NCI-H1105 (cell line): ENCODE data around the gene PGS1.

Experiments used
- DNase-seq: peaks from one replicate; lab custom pipeline; 2025; lab: John Stamatoyannopoulos, UW

The PGS1 gene

DNA sequence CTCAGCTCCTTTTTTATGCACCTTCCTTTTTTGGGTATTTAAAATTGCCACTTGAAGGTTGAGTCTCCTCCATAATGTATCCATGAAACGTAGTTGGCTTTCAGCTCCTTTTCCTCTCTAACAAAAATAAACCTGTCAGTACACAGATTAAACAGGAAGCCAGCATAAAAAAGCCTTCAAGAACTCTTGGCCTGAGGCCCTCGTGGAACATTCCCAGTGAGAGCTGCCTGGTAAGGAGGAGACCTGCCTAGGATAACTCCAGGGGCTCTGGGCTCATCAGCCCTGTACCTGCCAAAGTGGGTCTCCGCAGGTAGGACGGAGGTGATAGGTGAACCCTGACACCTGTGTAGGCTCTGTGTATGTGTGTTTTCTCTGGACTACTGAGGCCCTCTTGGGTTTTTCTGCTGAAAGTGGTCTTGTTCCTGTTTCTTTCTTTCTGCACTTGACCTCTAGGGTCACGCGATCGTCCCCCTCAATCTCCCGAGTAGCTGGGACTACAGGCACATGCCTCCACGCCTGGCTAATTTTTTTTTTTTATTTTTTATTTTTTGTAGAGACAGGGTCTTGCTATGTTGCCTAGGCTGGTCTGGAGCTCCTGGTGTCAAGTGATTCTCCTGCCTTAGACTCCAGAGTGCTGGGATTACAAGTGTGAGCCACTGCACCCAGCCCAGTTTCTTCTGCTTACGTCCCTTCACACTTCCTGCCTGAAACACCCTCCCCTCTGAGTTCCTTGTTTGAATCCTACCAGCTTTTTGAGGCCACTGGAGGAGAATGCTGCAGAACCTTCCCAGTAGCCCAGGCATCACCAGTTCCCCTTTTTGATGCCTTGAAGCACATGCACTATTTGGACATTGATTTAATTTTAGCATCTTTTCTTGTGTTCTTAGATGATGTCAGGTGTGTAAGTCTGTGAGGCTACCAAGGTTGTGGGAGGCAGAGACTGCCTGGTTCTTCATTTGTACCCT lies 9.8 kb downstream of the PGS1 start:
- no peak for DNase-seq

- no peak for DNase-seq
Measured at GRCh38 chr17:78390241-78391050, 12.0 kb downstream of the PGS1 start.

DNA sequence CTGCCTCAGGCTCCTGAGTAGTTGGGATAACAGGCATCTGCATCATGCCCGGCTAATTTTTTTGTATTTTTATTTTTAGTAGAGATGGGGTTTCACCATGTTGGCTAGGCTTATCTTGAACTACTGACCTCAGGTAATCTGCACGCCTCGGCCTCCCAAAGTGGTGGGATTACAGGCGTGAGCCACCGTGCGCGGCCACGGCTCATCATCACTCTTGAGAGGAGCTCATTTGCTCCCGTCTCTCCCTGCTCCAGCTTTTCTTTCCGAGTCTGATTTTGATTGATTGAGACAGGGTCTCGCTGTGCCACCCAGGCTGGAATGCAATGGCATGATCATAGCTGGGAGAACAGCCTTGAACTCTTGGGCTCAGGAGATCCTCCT lies 12.6 kb downstream of the PGS1 start:
- no peak for DNase-seq

DNA sequence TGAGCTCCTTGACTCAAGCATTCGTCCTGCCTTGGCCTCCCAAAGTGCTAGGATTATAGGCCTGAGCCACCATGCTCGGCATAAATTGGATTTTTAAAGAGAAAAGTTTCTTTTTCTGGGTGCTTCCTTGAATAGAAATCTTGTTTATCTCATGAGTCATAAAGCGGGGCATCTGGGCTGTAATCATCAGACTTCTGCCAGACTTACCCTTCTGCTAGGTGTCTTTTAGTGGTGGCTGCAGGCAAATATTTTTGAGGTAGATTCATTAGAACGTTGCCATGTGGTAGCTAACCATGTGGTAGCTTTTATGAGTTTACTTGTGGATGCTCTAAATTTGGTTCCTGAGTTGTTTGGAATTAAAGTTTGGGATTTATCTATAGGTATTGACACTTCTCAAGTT lies 13.4 kb downstream of the PGS1 start:
- no peak for DNase-seq

- DNase-seq: no peak
Measured at GRCh38 chr17:78392295-78392694, 13.8 kb downstream of the PGS1 start.

DNA sequence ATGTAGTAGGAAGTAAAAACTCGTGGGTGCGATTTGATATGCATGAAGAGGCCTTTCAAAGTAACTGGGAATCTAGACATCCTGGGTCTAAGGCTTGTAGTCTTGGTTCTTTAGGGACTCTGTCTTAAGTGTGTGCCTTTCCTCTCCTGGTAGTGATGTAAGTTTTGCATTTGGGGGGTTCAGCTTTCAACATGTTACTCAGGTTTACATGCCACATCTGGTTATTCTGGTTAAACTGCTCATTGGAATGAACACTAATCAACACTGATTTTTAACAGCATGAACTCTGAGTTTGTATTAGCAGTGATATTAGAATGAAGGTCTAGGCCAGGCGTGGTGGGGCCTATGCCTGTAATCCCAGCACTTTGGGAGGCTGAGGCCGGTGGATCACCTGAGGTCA lies 15.1 kb downstream of the PGS1 start:
- no peak for DNase-seq

DNA sequence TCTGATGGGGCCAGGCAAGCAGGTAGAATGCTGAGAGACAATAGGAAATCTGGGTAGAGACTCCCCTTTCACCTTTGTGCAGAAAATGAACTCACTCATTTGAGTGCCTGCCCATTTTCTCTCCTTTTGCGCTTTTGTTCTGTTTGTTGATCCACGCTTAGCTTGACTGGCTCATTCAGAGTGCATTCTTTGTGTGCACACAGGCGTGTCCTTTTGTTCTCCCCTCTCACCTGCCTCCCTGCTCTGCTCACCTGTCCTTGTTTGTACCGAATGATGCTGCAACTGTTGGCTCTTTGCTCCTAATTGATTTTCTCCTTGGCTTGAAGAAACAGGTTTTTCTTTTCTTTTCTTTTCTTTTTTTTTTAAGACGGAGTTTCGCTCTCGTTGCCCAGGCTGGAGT lies 15.8 kb downstream of the PGS1 start:
- peak; percentile 92 for DNase-seq

GRCh38 chr17:78395155-78395554 lies 16.7 kb downstream of the PGS1 start:
- no peak for DNase-seq

DNA sequence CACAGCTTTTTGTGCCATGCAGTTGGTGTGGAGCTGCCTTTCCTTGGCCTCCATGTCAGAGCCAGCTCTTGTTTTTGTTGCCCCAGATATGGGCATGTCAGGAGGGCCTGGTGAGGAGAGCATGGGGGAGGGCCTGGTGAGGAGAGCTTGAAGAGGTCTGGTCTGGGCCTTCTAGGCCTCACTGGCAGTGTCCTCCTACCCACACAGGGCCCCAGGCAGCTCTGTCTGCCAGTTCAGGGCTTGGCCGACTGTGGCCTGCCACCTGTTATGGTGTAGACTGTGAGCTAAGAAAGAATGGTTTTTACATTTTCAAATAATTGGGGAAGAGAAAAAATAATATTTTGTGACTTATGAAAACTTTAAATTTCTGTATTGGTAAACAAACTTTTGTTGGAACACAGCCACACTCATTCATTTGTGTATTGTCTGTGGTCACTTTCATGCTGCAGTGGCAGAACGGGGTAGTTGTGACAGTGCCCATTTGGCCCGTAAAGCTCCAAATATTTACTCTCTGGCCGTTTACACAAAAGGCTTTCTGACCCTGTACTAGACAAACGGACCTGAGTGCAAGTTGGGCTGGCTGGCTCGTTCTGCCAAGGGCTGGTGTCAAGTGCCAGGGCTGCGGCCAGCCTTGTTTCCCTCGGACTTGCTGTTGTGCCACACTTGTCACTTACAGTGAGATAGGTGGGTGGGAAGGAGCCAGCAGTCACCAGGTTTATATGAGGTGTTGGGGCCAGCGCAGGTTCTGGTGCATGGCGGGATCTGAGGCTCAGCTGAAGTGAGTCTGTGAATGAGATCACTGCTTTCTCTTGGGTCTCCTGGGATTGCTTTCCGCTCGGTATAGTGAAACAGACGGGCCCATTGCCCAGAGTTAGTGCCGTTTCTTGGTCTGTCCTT lies 18.2 kb downstream of the PGS1 start:
- DNase-seq: no peak

GRCh38 chr17:78397681-78398101 lies 19.2 kb downstream of the PGS1 start:
- DNase-seq: no peak

- DNase-seq: no peak
Measured at GRCh38 chr17:78398390-78398789, 19.9 kb downstream of the PGS1 start.

GRCh38 chr17:78399028-78399692 lies 20.7 kb downstream of the PGS1 start:
- no peak for DNase-seq

GRCh38 chr17:78399693-78400144 lies 21.3 kb downstream of the PGS1 start:
- DNase-seq: no peak

GRCh38 chr17:78400581-78401240 lies 22.3 kb downstream of the PGS1 start:
- no peak for DNase-seq

GRCh38 chr17:78401246-78401645 lies 22.8 kb downstream of the PGS1 start:
- DNase-seq: no peak

DNA sequence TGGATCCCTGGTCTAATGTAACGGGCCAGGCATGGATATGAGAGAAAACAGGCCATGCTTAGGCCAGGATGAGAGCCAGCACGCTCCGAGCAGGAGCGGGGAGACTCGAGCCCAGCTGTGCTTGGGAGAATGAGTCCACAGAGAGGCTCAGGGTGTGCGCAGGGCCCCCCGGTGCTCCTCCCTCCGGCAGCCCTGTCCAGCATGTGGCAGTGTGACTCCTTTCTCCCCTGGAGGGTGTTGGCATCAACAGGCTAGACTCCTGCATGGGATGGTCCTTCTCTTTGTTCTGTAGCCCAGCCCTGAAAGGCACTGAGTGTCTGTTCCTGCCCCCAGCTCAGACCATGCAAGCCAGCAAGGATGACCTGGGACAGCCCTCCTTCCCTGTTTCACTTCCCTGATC lies 23.4 kb downstream of the PGS1 start:
- no peak for DNase-seq

DNA sequence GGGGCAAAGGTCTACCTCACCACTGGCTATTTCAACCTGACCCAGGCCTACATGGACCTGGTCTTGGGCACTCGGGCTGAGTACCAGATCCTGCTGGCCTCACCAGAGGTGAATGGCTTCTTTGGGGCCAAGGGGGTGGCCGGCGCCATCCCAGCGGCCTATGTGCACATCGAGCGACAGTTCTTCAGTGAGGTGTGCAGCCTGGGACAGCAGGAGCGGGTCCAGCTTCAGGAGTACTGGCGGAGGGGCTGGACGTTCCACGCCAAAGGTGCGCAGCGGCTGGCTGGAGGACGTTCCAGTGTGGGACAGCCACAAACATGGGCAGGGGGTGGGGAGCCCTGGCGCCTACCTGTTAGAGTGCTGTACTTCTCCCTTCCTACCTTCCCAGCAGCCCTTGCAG lies 25.4 kb downstream of the PGS1 start:
- no peak for DNase-seq

- no peak for DNase-seq
Measured at GRCh38 chr17:78406396-78406795, 27.9 kb downstream of the PGS1 start.

DNA sequence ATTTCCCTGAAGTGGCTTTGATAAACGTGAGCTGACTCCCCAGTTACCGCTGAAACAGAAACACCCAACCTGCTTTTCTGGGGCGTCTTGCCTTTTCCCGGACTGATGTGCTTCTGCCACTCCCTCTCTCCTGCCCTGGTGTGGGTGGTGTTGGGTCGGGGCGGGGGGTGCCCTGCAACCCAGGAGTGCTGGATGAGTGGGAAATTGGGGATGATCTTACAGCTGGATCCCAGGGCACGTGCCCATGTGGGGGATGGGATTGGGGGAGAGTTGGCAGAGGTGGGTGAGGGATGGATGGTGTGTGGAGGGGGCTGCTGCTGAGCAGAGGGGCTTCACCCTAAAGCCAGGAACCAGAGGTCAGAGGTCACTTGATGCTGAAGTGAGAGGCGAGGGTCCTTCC lies 28.5 kb downstream of the PGS1 start:
- DNase-seq: no peak

DNA sequence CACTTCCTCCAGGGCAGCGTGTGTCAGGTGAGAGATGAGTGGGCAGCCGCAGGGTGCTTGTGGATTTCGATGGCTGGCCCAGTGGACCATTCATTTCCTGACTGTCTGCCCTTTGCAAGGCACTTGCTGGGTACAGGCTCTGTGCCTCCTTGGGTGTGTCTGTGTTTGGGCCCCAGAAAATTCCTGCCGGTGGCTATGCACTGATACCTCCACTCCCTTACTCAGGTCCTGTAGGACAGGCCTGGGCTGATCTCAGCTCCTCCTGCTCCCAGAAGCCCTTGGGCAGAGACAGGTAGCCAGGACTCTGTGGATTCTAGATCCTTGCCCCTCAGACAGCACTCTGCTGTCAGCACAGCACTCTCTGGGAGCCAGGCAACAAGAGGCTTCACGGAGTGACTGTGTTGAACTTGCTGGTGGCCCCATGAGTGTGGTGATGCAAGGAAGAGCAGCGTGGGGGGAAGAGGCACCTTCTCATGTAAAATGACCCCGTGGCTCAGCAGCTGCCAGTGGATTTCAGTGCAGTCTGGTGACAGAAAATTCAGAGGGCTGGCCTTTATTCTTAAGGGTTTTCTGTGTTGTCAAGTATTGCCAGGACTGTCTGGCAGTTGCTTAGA lies 29.0 kb downstream of the PGS1 start:
- no peak for DNase-seq
